CD4-positive, alpha-beta memory T cell (primary cell): ENCODE data around the gene CENPS. TPM values are rescaled to one million over a fixed set of nuclear protein-coding genes. Genes with fewer than 3 reads are reported as not detected.
"Not testable (repeated sequence)": the region's sequence is repeated elsewhere in the genome, so short reads cannot be mapped to it uniquely, and the experiment has no call there.

Experiments
- CTCF ChIA-PET: fragments of 350-600 bp; sonication (Branson Sonifier 250); formaldehyde crosslinking; loops from one replicate; lab custom pipeline; 2021; ENCODE audit warnings: inconsistent platforms; ENCODE audit not compliant: partially characterized antibody; lab: Charles Lee
- POLR2A ChIA-PET: fragments of 350-600 bp; sonication (Branson Sonifier 250); formaldehyde crosslinking; loops from one replicate; lab custom pipeline; 2021; ENCODE audit not compliant: partially characterized antibody; lab: Charles Lee
- DNase-seq, 5 donors: peaks; one replicate each; pipeline versions ENCODE4 v3.0.0 to v3.0.0-alpha.2; 2020 to 2022; ENCODE audit warnings: mixed read lengths in 1 of 5
- H3K27ac ChIP-seq: one replicate; pipeline ENCODE4 v1.7.0; 2013; ENCODE audit warnings: low read depth, low read length
- H3K27me3 ChIP-seq: 2 replicates; pipeline ENCODE4 v1.7.0; 2013; ENCODE audit warnings: mild to moderate bottlenecking, low read length, moderate library complexity; ENCODE audit not compliant: insufficient read depth
- H3K36me3 ChIP-seq: 2 replicates; pipeline ENCODE4 v1.7.0; 2013; ENCODE audit warnings: mild to moderate bottlenecking, low read length, moderate library complexity; ENCODE audit not compliant: insufficient read depth
- H3K4me1 ChIP-seq: 2 replicates; pipeline ENCODE4 v1.7.0; 2013; ENCODE audit warnings: mild to moderate bottlenecking, low read length, moderate library complexity; ENCODE audit not compliant: insufficient read depth
- H3K4me3 ChIP-seq, 2 donors: one replicate each; pipeline ENCODE4 v1.7.0; 2013; ENCODE audit warnings: low read length in 2 of 2, mild to moderate bottlenecking in 1 of 2
- H3K9me3 ChIP-seq, 2 donors: one replicate each; pipeline ENCODE4 v1.7.0; 2013; ENCODE audit warnings: low read length in 2 of 2, control low read depth in 1 of 2; ENCODE audit not compliant: control insufficient read depth in 1 of 2
- H3K27ac Mint-ChIP-seq, 7 donors: one replicate each; pipeline ENCODE4 v1.8.0; 2020 to 2021; ENCODE audit warnings: mixed read lengths in 7 of 7, mild to moderate bottlenecking in 6 of 7, inconsistent platforms in 3 of 7, moderate library complexity in 3 of 7
- H3K27me3 Mint-ChIP-seq, 2 donors: one replicate each; pipeline ENCODE4 v1.8.0; 2020 to 2021; ENCODE audit warnings: mixed read lengths in 2 of 2
- H3K36me3 Mint-ChIP-seq, 2 donors: one replicate each; pipeline ENCODE4 v1.8.0; 2020 to 2021; ENCODE audit warnings: mixed read lengths in 2 of 2, inconsistent platforms in 1 of 2, mild to moderate bottlenecking in 1 of 2
- H3K4me1 Mint-ChIP-seq, 4 donors: one replicate each; pipeline ENCODE4 v1.8.0; 2020 to 2021; ENCODE audit warnings: mixed read lengths in 4 of 4, mild to moderate bottlenecking in 1 of 4
- H3K4me3 Mint-ChIP-seq, 8 donors: one replicate each; pipeline ENCODE4 v1.8.0; 2020 to 2021; ENCODE audit warnings: mixed read lengths in 8 of 8, mild to moderate bottlenecking in 7 of 8, moderate library complexity in 6 of 8, inconsistent platforms in 3 of 8
- H3K9me3 Mint-ChIP-seq, 8 donors: one replicate each; pipeline ENCODE4 v1.8.0; 2020 to 2021; ENCODE audit warnings: mixed read lengths in 8 of 8, mild to moderate bottlenecking in 5 of 8, inconsistent platforms in 3 of 8, moderate library complexity in 1 of 8
- intact Hi-C: fragments of 100-400 bp; cut with micrococcal nuclease; formaldehyde crosslinking; loops from one replicate; pipeline ENCODE4 v1.15.1; 2023
- polyA plus RNA-seq, 2 donors: library from polyadenylated mRNA; unstranded; fragments of 300-500 nt; fragmentation: Illumina TruSeq; gene quantifications; one replicate each; pipeline ENCODE4 v1.2.3, GENCODE V29; 2021
- total RNA-seq, 2 experiments: library from RNA; stranded (reverse); gene quantifications; one replicate each; pipeline ENCODE4 v1.2.3, GENCODE V29; 2021

Gene CENPS
- total and polyA plus RNA-seq, 4 experiments from 2014 or later, result 6.4 to 14.6 (median 7.5) TPM

- Mint-ChIP-seq H3K9me3 (no peaks in the 10 kb centered on the region), H3K4me3 (no peak overlapping the region), H3K27ac (no peak overlapping the region), H3K36me3 (peaks cover 38 to 53% of the 10 kb centered on the region in 2 donors), H3K27me3 (no peaks in the 10 kb centered on the region), H3K4me1 (peaks cover 2 to 9% (median 6%) of the 10 kb centered on the region in 4 donors)
- Histone ChIP-seq H3K36me3 (peaks cover 6% of the 10 kb centered on the region), H3K4me3 (no peak overlapping the region), H3K27ac (no peak overlapping the region), H3K9me3 (no peaks in the 10 kb centered on the region), H3K27me3 (no peaks in the 10 kb centered on the region), H3K4me1 (no peaks in the 10 kb centered on the region)
- ChIA-PET CTCF (interaction anchor here (1.0 kb wide), 1 partner anchor 18 kb away, joined by 5 read pairs; no protein-coding TSS in a partner anchor), POLR2A (no interaction called here)
- intact Hi-C loops, result no loop called here
- DNase-seq, result no peak
These were observed 10.9 kb upstream of the CENPS start for GRCh38 chr1:10419351-10419750.

DNA sequence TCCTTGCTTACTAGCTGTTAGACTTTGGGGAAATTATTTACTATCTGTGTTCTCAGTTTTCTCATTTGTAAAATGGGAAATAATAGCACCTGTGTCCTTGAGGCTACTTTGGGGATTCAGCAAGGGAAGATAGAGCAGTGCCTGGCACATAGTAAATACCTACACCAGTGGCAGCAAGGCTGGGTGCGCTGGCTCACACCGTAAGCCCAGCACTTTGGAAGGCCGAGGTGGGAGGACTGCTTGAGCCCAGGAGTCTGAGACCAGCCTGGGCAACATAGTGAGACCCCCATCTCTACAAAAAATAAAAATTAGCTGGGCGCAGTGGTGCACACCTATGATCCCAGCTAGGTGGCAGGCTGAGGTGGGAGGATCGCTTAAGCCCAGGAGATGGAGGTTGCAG is 8.6 kb upstream of the CENPS start:
- CTCF ChIA-PET, result no interaction called here

DNA sequence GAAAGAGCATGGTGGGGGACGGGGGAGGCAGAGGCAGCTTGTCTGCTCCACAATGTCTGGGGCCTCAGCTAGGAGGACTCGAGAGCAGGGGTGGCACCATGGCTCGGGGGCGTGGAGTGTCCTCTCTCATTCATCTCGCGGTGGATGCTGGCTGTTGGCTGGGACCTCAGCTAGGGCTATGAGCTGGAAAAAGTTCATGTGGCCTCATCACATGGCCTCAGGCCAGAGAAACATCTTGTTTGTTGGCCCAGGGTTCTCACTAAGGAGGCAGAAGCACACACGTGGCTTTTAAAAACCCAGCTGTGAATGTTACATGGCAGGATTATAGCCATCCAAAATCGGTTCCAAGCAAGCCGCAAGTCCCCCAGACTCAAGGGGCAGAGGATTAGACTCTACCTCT is 6.2 kb upstream of the CENPS start:
- H3K9me3 Mint-ChIP-seq, result no peaks in the 10 kb centered on the region
- Histone ChIP-seq H3K27me3 (no peaks in the 10 kb centered on the region), H3K4me1 (peaks cover 8% of the 10 kb centered on the region), H3K9me3 (no peaks in the 10 kb centered on the region), H3K27ac (no peak overlapping the region), H3K4me3 (no peak overlapping the region), H3K36me3 (no peaks in the 10 kb centered on the region)
- no peak for DNase-seq
- H3K27me3 Mint-ChIP-seq, result no peaks in the 10 kb centered on the region
- H3K27ac Mint-ChIP-seq, result peak overlapping the region in 1 of 7 donors; percentile 40
- ChIA-PET POLR2A (no interaction called here), CTCF (no interaction called here)
- no peak overlapping the region for H3K4me3 Mint-ChIP-seq
- H3K4me1 Mint-ChIP-seq, result peaks cover 0 to 10% (median 3%) of the 10 kb centered on the region in 4 donors
- intact Hi-C loops, result no loop called here
- peaks cover 16 to 18% of the 10 kb centered on the region in 2 donors for H3K36me3 Mint-ChIP-seq

More for the DNA sequence above, 8.6 kb upstream of the CENPS start:
- POLR2A ChIA-PET, result no interaction called here
- Mint-ChIP-seq H3K27ac (no peak overlapping the region), H3K4me1 (no peaks in the 10 kb centered on the region), H3K9me3 (no peaks in the 10 kb centered on the region), H3K4me3 (no peak overlapping the region), H3K27me3 (no peaks in the 10 kb centered on the region), H3K36me3 (peaks cover 24 to 39% of the 10 kb centered on the region in 2 donors)
- Histone ChIP-seq H3K36me3 (peaks cover 6% of the 10 kb centered on the region), H3K4me1 (no peaks in the 10 kb centered on the region), H3K9me3 (no peaks in the 10 kb centered on the region), H3K4me3 (no peak overlapping the region), H3K27ac (no peak overlapping the region), H3K27me3 (no peaks in the 10 kb centered on the region)
- DNase-seq, result no peak
- intact Hi-C loops, result no loop called here

- H3K27ac Mint-ChIP-seq, result no peak overlapping the region
- CTCF ChIA-PET, result no interaction called here
- peaks cover 15% of the 10 kb centered on the region for H3K4me1 ChIP-seq
- H3K4me1 Mint-ChIP-seq, result peaks cover 1 to 15% (median 3%) of the 10 kb centered on the region in 4 donors
- H3K27me3 ChIP-seq, result no peaks in the 10 kb centered on the region
- no peak for DNase-seq
- no peaks in the 10 kb centered on the region for H3K36me3 ChIP-seq
- H3K27me3 Mint-ChIP-seq, result no peaks in the 10 kb centered on the region
- H3K27ac ChIP-seq, result no peak overlapping the region
- intact Hi-C loops, result no loop called here
- H3K9me3 ChIP-seq, result no peaks in the 10 kb centered on the region
- no peaks in the 10 kb centered on the region for H3K9me3 Mint-ChIP-seq
- peaks cover 10 to 12% of the 10 kb centered on the region in 2 donors for H3K36me3 Mint-ChIP-seq
- POLR2A ChIA-PET, result no interaction called here
- H3K4me3 ChIP-seq, result no peak overlapping the region
- H3K4me3 Mint-ChIP-seq, result no peak overlapping the region
These were observed 5.6 kb upstream of the CENPS start for GRCh38 chr1:10424651-10425050.

- H3K4me3 ChIP-seq, POLR2A ChIA-PET, H3K36me3 ChIP-seq, H3K36me3 Mint-ChIP-seq, H3K27ac ChIP-seq, intact Hi-C loops, H3K9me3 ChIP-seq, H3K27me3 ChIP-seq, DNase-seq, H3K9me3 Mint-ChIP-seq, H3K27me3 Mint-ChIP-seq, H3K4me3 Mint-ChIP-seq: not testable (repeated sequence)
- CTCF ChIA-PET, result interaction anchor here (0.7 to 1.0 kb wide), 2 partner anchors 23 to 217 kb away, joined by 3 read pairs; no protein-coding TSS in a partner anchor
- H3K4me1 ChIP-seq, result peaks cover 22% of the 10 kb centered on the region
- Mint-ChIP-seq H3K27ac (peak overlapping the region in 1 of 7 donors; percentile 48), H3K4me1 (peaks cover 9 to 23% (median 12%) of the 10 kb centered on the region in 4 donors)
These were observed 4.3 kb upstream of the CENPS start for GRCh38 chr1:10425826-10426534.

- H3K4me3 ChIP-seq, H3K27me3 Mint-ChIP-seq, intact Hi-C loops, H3K4me3 Mint-ChIP-seq, POLR2A ChIA-PET, H3K9me3 ChIP-seq, DNase-seq, H3K9me3 Mint-ChIP-seq, H3K27ac ChIP-seq, H3K27me3 ChIP-seq, H3K36me3 ChIP-seq, H3K36me3 Mint-ChIP-seq, H3K27ac Mint-ChIP-seq: not testable (repeated sequence)
- CTCF ChIA-PET, result interaction anchor here (0.7 to 1.0 kb wide), 2 partner anchors 24 to 217 kb away, joined by 3 read pairs; no protein-coding TSS in a partner anchor
- H3K4me1 Mint-ChIP-seq, result peaks cover 13 to 28% (median 17%) of the 10 kb centered on the region in 4 donors
- peaks cover 27% of the 10 kb centered on the region for H3K4me1 ChIP-seq
These were observed 3.7 kb upstream of the CENPS start for GRCh38 chr1:10426535-10426848.

DNA sequence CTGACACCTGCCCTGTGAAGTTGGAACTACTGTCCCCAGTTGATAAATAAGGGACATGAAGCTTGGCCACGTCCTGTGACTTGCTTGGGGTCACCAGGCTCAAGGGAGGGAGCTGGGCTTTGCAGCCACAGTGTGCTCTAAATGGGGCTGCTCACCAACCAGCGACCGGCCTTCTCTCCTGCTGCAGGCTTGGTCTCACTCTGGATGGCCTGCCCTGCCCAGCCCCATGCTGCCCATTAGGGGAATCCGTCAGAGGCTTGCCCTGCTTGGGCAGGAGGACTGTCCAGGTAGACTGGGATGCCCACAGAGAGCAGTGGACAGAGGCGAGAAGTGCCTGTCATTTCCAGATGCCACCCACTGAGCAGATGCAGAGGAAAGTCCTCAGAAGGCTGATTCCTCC is 1.2 kb upstream of the CENPS start:
- no peak overlapping the region for H3K4me3 ChIP-seq
- H3K9me3 Mint-ChIP-seq, result peaks cover 0 to 4% (median 0%) of the 10 kb centered on the region in 8 donors
- no peaks in the 10 kb centered on the region for H3K27me3 ChIP-seq
- H3K27ac ChIP-seq, result no peak overlapping the region
- H3K36me3 Mint-ChIP-seq, result peaks cover 0 to 5% of the 10 kb centered on the region in 2 donors
- no peak for DNase-seq
- peaks cover 13 to 37% (median 18%) of the 10 kb centered on the region in 4 donors for H3K4me1 Mint-ChIP-seq
- H3K27me3 Mint-ChIP-seq, result no peaks in the 10 kb centered on the region
- H3K36me3 ChIP-seq, result no peaks in the 10 kb centered on the region
- ChIA-PET POLR2A (interaction anchor here (0.5 to 2.7 kb wide), 4 partner anchors 39 to 841 kb away, joined by 3 to 18 read pairs (median 11); partner anchors contain the start of genes KIF1B and TMEM201), CTCF (interaction anchor here (0.9 to 3.6 kb wide), 11 partner anchors 18 to 556 kb away, joined by 3 to 76 read pairs (median 5); partner anchors contain the start of genes KIF1B and PGD)
- peaks cover 30% of the 10 kb centered on the region for H3K4me1 ChIP-seq
- no peaks in the 10 kb centered on the region for H3K9me3 ChIP-seq
- peak overlapping the region in 1 of 7 donors; percentile 95 for H3K27ac Mint-ChIP-seq
- H3K4me3 Mint-ChIP-seq, result peak overlapping the region in 2 of 8 donors; percentile 80 to 88
- intact Hi-C loops, result loop anchor here (1.0 to 2.0 kb wide), 7 partner anchors 219 to 802 kb away; partner anchors contain the start of genes KIF1B, LZIC, NMNAT1 and UBE4B
